ENCODE results near the gene PARG. TPM values are rescaled to one million over a fixed set of nuclear protein-coding genes. Genes with fewer than 3 reads are reported as not detected.
"Not testable (repeated sequence)": the region's sequence is repeated elsewhere in the genome, so short reads cannot be mapped to it uniquely, and the experiment has no call there.

The PARG gene
- total and polyA plus RNA-seq, 7 donors = 7.0 to 24.4 (median 18.4) TPM

DNA sequence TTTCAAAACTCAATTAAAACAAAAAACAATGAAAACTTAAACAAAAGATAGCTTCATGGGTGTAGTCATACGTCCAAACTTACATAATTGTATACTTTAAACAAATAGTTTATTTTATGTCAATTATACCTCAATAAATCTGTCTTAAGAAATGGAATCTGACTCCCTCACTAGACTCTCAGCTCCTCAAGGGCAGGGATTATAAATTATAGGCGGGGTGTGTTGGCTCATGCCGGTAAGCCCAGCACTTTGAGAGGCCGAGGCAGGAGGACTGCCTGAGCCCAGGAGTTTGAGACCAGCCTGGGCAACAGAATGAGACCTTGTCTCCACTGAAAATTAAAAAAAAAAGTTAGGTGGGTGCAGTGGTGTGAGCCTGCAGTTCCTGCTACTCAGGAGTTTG, 92.3 kb downstream of the PARG start:
- intact Hi-C loops (cut with DNase I); ATAC-seq; H3K27ac ChIP-seq; DNase-seq; H3K9me3 ChIP-seq; H3K27me3 ChIP-seq (ENCODE audit: insufficient read depth in 3 of 3, low read length in 2 of 3); H3K4me3 ChIP-seq; H3K4me1 ChIP-seq; H3K36me3 ChIP-seq (ENCODE audit: insufficient read depth in 1 of 2, low read depth in 1 of 2): not testable (repeated sequence)
- WGBS, 3 donors = 79 to 85% (median 85%) methylated on average over 4 of the region's 4 CpGs

DNA sequence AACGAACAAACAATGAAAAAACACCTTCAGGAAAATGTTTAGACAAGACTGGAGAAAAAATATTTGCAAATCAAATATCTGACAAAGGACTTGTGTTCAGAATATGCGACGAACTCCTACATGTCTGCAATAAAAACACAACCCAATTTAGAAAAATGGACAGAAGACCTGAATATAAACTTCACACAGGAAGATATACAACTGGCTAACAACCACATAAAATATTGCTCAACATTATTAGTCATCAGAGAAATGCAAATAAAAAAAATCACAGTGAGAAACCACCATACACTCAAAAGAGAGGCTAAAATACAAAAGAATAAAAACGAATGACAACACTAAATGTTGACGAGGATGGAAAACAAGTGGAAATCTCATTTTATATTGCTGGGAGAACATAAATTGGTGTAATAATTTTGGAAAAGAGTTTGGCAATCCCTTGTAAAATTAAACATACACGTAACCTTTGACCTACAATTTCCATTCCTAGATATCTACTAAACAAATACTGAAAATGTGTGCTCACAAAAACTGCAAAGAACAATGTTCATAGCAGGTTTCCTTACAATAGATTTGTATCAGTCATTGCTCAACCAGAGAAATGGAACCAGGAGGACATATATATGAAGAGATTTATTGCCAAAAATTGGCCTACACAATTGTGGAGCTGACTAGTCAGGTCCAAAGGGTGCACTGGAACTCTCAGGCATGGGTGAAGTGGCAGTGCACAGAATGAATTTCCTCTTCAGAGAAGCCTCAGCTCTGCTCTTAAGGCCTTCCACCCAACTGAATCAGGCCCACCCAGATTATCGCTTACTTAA, 96.8 kb downstream of the PARG start:
- WGBS, 3 donors = 96 to 97% (median 96%) methylated on average over 7 of the region's 7 CpGs
- no peak for DNase-seq
- H3K27ac ChIP-seq = no peak overlapping the region
- H3K9me3 ChIP-seq = no peaks in the 10 kb centered on the region
- H3K27me3 ChIP-seq (ENCODE audit: insufficient read depth in 3 of 3, low read length in 2 of 3) = no peaks in the 10 kb centered on the region
- no peak for ATAC-seq
- no peak overlapping the region for H3K4me3 ChIP-seq
- intact Hi-C loops (cut with DNase I) = no loop called here
- TF ChIP-seq, protein P1, sequence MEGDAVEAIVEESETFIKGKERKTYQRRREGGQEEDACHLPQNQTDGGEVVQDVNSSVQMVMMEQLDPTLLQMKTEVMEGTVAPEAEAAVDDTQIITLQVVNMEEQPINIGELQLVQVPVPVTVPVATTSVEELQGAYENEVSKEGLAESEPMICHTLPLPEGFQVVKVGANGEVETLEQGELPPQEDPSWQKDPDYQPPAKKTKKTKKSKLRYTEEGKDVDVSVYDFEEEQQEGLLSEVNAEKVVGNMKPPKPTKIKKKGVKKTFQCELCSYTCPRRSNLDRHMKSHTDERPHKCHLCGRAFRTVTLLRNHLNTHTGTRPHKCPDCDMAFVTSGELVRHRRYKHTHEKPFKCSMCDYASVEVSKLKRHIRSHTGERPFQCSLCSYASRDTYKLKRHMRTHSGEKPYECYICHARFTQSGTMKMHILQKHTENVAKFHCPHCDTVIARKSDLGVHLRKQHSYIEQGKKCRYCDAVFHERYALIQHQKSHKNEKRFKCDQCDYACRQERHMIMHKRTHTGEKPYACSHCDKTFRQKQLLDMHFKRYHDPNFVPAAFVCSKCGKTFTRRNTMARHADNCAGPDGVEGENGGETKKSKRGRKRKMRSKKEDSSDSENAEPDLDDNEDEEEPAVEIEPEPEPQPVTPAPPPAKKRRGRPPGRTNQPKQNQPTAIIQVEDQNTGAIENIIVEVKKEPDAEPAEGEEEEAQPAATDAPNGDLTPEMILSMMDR (IDR thresholded peaks at IDR 0.05) = no peak
- peaks cover 0 to 33% of the 10 kb centered on the region in 2 donors for H3K36me3 ChIP-seq (ENCODE audit: insufficient read depth in 1 of 2, low read depth in 1 of 2)
- H3K4me1 ChIP-seq = no peaks in the 10 kb centered on the region

DNA sequence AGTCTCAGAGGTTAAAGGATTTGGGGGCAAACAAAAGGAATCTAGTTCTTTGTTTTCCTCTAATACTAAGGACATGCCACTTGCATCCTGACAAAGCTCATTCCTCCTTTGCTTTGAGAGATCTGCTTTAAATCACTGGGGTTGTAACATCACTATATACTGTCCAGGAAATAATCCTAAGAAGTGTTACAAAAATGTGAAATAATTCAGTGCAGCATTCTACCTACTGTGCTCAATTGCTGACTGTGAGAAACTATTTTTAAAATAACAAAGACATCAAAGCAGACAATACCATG, 99.5 kb downstream of the PARG start:
- not testable (repeated sequence) for H3K4me3 ChIP-seq, H3K27ac ChIP-seq

GRCh38 chr10:49841615-49842332, 100.1 kb downstream of the PARG start:
- Histone ChIP-seq H3K27ac (no peak overlapping the region), H3K4me3 (peak overlapping the region; percentile 30), H3K27me3 (ENCODE audit: insufficient read depth in 3 of 3, low read length in 2 of 3) (no peaks in the 10 kb centered on the region), H3K36me3 (ENCODE audit: insufficient read depth in 1 of 2, low read depth in 1 of 2) (peaks cover 0 to 38% of the 10 kb centered on the region in 2 donors), H3K9me3 (no peaks in the 10 kb centered on the region), H3K4me1 (peaks cover 5% of the 10 kb centered on the region)
- ATAC-seq = no peak
- intact Hi-C loops (cut with DNase I) = no loop called here
- TF ChIP-seq, protein P1 (IDR thresholded peaks at IDR 0.05) = no peak
- DNase-seq = no peak
- 59 to 89% (median 62%) methylated on average over 11 of the region's 11 CpGs for WGBS, 3 donors

More for the DNA sequence above, 99.5 kb downstream of the PARG start:
- H3K9me3 ChIP-seq; intact Hi-C loops (cut with DNase I); H3K4me1 ChIP-seq; DNase-seq; ATAC-seq; H3K27me3 ChIP-seq (ENCODE audit: insufficient read depth in 3 of 3, low read length in 2 of 3): not testable (repeated sequence)
- H3K36me3 ChIP-seq (ENCODE audit: insufficient read depth in 1 of 2, low read depth in 1 of 2) = peaks cover 0 to 38% of the 10 kb centered on the region in 2 donors

GRCh38 chr10:49837685-49838084, 104.1 kb downstream of the PARG start:
- H3K27me3 ChIP-seq (ENCODE audit: insufficient read depth in 3 of 3, low read length in 2 of 3) = no peaks in the 10 kb centered on the region
- intact Hi-C loops (cut with DNase I) = no loop called here
- peaks cover 5% of the 10 kb centered on the region for H3K4me1 ChIP-seq
- H3K9me3 ChIP-seq = no peaks in the 10 kb centered on the region
- DNase-seq = no peak
- 65 to 73% (median 65%) methylated on average over 1 of the region's 1 CpG for WGBS, 3 donors
- no peak overlapping the region for H3K4me3 ChIP-seq
- TF ChIP-seq, protein P1 (IDR thresholded peaks at IDR 0.05) = no peak
- ATAC-seq = no peak
- peaks cover 0 to 34% of the 10 kb centered on the region in 2 donors for H3K36me3 ChIP-seq (ENCODE audit: insufficient read depth in 1 of 2, low read depth in 1 of 2)
- H3K27ac ChIP-seq = peak overlapping the region; percentile 12

Data from psoas muscle (tissue), 8 donors.